HG03354 (cell line): Measurements from ENCODE around the gene VPS13D.
"Not testable (repeated sequence)": the region's sequence is repeated elsewhere in the genome, so short reads cannot be mapped to it uniquely, and the experiment has no call there.

Experiments used
- ATAC-seq: cut with Tn5 transposase; IDR thresholded peaks from one replicate; pipeline ENCODE4 v1.9.1; 2021; ENCODE audit warnings: mild to moderate bottlenecking; ENCODE audit not compliant: unreplicated experiment, poor library complexity, severe bottlenecking

VPS13D gene

GRCh38 chr1:12197483-12197880, 32.3 kb upstream of the VPS13D start:
- ATAC-seq = no peak

GRCh38 chr1:12200208-12200607, 29.6 kb upstream of the VPS13D start:
- no peak for ATAC-seq

GRCh38 chr1:12201352-12202189, 28.3 kb upstream of the VPS13D start:
- ATAC-seq = no peak

GRCh38 chr1:12202190-12202497, 27.7 kb upstream of the VPS13D start:
- ATAC-seq = no peak

- no peak for ATAC-seq
Measured at GRCh38 chr1:12202577-12202976, 27.3 kb upstream of the VPS13D start.

GRCh38 chr1:12203216-12204007, 26.4 kb upstream of the VPS13D start:
- ATAC-seq = no peak

- no peak for ATAC-seq
Measured at GRCh38 chr1:12204140-12204539, 25.7 kb upstream of the VPS13D start.

- ATAC-seq = no peak
Measured at GRCh38 chr1:12204754-12205658, 24.8 kb upstream of the VPS13D start.

- no peak for ATAC-seq
Measured at GRCh38 chr1:12206238-12206637, 23.6 kb upstream of the VPS13D start.

GRCh38 chr1:12206792-12207424, 22.9 kb upstream of the VPS13D start:
- ATAC-seq = no peak

GRCh38 chr1:12208271-12208670, 21.6 kb upstream of the VPS13D start:
- no peak for ATAC-seq

GRCh38 chr1:12208764-12209494, 20.9 kb upstream of the VPS13D start:
- ATAC-seq = peak; percentile 71

GRCh38 chr1:12209495-12209832, 20.4 kb upstream of the VPS13D start:
- no peak for ATAC-seq

GRCh38 chr1:12215118-12215961, 14.5 kb upstream of the VPS13D start:
- no peak for ATAC-seq

- ATAC-seq = no peak
Measured at GRCh38 chr1:12219800-12220199, 10.0 kb upstream of the VPS13D start.

GRCh38 chr1:12220890-12221289, 8.9 kb upstream of the VPS13D start:
- ATAC-seq = no peak

GRCh38 chr1:12222700-12223099, 7.1 kb upstream of the VPS13D start:
- not testable (repeated sequence) for ATAC-seq

GRCh38 chr1:12224092-12224491, 5.7 kb upstream of the VPS13D start:
- not testable (repeated sequence) for ATAC-seq
